Measurements from ENCODE around the gene RELL2. TPM values are rescaled to one million over a fixed set of nuclear protein-coding genes. Genes with fewer than 3 reads are reported as not detected.

The RELL2 gene
- total RNA-seq, 2 experiments from 2014 or later = 28.0 to 43.1 TPM

DNA sequence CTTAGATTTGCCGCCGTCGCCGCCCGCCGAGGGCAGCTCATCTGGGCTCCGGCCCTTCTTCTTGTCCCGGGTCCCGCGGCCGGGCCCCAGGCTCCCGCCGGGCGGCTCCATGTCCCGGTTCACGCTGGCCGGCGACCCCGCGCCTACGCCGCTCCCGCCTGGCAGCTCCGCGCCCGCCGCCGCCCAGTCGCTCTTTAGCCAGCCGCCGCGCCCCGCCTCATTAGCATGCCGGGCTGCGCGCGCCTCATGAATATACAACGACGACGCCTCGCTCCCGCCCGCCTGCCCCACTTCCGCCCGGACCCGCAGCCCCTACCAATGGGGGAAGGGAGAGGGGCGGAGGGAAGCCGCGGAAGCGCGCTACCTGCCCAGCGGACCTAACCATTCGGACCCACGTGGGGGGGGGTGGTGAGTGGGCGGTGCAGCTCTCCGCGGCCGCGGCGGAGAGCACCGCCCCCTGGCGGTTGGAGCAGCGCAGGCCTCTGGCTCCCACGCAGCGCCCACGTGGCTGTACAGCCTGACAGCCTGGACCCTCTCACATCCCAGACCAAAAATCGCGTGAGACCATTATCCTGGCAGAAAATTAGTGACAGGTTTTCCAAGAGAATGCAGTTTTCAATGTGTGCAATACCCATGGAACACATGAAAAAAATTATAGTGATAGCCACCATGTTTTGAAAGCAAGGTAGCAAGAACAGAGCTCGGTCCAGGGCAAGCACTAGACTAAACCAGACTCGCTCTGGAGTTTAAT, 17.8 kb upstream of the RELL2 start, which contains the start of gene DIAPH1:
Gene DIAPH1 (minus strand): TSS at position 197 of the 751 bp plus-strand sequence. CDS start 86 bp downstream, at position 111.
- Histone ChIP-seq H3K4me3 (ENCODE audit: low read depth, low read length, poor library complexity, severe bottlenecking) (peak within 1 kb of the TSS; percentile 98), H3K4me1 (ENCODE audit: insufficient read depth, low read length, poor library complexity, severe bottlenecking) (peaks cover 54% of the 10 kb centered on the region), H3K4me2 (ENCODE audit: low read length) (peak within 1 kb of the TSS; percentile 89), H4K20me1 (ENCODE audit: insufficient read depth, low read length) (peaks cover 13% of the 10 kb centered on the region; the same call in 1 of the 2 replicates), H3K27ac (ENCODE audit: low read depth, low read length, poor library complexity, severe bottlenecking) (peak within 1 kb of the TSS; percentile 63), H3K36me3 (ENCODE audit: insufficient read depth, low read length) (peaks cover 65% of the 10 kb centered on the region), H3K79me2 (ENCODE audit: insufficient read depth, low read depth, low read length) (peaks cover 42% of the 10 kb centered on the region), H3K9me3 (ENCODE audit: low read length) (no peaks in the 10 kb centered on the region), H3K9me2 (ENCODE audit: insufficient read depth, low read length) (no peaks in the 10 kb centered on the region), H2AFZ (ENCODE audit: low read length) (peak within 1 kb of the TSS; percentile 53)
- intact Hi-C loops (cut with micrococcal nuclease; ENCODE audit: unreplicated experiment) = loop anchor here (1.0 to 10.0 kb wide), 5 partner anchors 17 to 104 kb away; partner anchors contain the start of genes HDAC3 and RELL2
- POLR2A ChIA-PET = interaction anchor here (1.1 to 8.3 kb wide), 6 partner anchors 11 to 26 kb away, joined by 3 to 101 read pairs (median 24); partner anchors contain the start of genes HDAC3 and RELL2
- TF ChIP-seq EZH2phosphoT487 (IDR thresholded peaks at IDR 0.05; ENCODE audit: borderline replicate concordance, low read depth, low read length) = no peak
- TF ChIP-seq, protein P1, sequence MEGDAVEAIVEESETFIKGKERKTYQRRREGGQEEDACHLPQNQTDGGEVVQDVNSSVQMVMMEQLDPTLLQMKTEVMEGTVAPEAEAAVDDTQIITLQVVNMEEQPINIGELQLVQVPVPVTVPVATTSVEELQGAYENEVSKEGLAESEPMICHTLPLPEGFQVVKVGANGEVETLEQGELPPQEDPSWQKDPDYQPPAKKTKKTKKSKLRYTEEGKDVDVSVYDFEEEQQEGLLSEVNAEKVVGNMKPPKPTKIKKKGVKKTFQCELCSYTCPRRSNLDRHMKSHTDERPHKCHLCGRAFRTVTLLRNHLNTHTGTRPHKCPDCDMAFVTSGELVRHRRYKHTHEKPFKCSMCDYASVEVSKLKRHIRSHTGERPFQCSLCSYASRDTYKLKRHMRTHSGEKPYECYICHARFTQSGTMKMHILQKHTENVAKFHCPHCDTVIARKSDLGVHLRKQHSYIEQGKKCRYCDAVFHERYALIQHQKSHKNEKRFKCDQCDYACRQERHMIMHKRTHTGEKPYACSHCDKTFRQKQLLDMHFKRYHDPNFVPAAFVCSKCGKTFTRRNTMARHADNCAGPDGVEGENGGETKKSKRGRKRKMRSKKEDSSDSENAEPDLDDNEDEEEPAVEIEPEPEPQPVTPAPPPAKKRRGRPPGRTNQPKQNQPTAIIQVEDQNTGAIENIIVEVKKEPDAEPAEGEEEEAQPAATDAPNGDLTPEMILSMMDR (conservative IDR thresholded peaks at IDR 0.05; ENCODE audit: low read length) = peak; percentile 97
- CTCF ChIA-PET (ENCODE audit: unreplicated experiment) = interaction anchor here (0.7 to 2.4 kb wide), 6 partner anchors 12 to 52 kb away, joined by 3 to 24 read pairs (median 5); partner anchors contain the start of gene RELL2
- peak; percentile 98 for DNase-seq (ENCODE audit: low spot score)
- no TSS peak for BruUV-seq (replicated peaks)

DNA sequence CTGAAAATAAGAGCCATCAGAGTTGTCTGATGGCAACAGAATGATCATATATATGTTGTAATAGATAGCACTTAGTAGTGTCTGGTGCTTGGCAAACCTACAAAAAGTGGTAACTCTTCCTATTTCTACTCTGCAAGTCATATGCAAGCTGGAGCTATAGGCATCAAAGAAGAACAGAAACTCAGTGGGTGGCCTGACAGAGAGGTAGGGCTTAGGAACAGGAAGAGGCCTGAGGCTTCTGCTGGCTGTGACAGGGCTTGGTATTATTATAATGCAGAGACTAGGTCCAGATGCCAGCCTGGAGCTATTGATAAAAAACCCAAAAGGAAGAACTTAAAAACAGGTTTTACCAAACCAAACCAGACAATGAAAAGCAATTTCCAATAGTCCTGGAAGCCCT, 13.6 kb upstream of the RELL2 start:
- DNase-seq (ENCODE audit: low spot score) = peak; percentile 80
- no TSS peak for BruUV-seq (replicated peaks)
- H3K27ac ChIP-seq (ENCODE audit: low read depth, low read length, poor library complexity, severe bottlenecking) = peak overlapping the region; percentile 71
- H4K20me1 ChIP-seq (ENCODE audit: insufficient read depth, low read length) = no peaks in the 10 kb centered on the region
- H3K9me3 ChIP-seq (ENCODE audit: low read length) = no peaks in the 10 kb centered on the region
- H3K4me2 ChIP-seq (ENCODE audit: low read length) = peak overlapping the region; percentile 68
- peak overlapping the region; percentile 31 for H3K4me3 ChIP-seq (ENCODE audit: low read depth, low read length, poor library complexity, severe bottlenecking)
- H2AFZ ChIP-seq (ENCODE audit: low read length) = no peak overlapping the region
- peaks cover 23% of the 10 kb centered on the region for H3K4me1 ChIP-seq (ENCODE audit: insufficient read depth, low read length, poor library complexity, severe bottlenecking)
- TF ChIP-seq EZH2phosphoT487 (IDR thresholded peaks at IDR 0.05; ENCODE audit: borderline replicate concordance, low read depth, low read length) = no peak
- TF ChIP-seq, protein P1 (conservative IDR thresholded peaks at IDR 0.05; ENCODE audit: low read length) = no peak
- intact Hi-C loops (cut with micrococcal nuclease; ENCODE audit: unreplicated experiment) = no loop called here
- POLR2A ChIA-PET = interaction anchor here (1.1 to 8.3 kb wide), 4 partner anchors 12 to 31 kb away, joined by 4 to 101 read pairs (median 8); partner anchors contain the start of genes HDAC3 and RELL2
- H3K79me2 ChIP-seq (ENCODE audit: insufficient read depth, low read depth, low read length) = peaks cover 4% of the 10 kb centered on the region; the same call in 1 of the 2 replicates
- H3K9me2 ChIP-seq (ENCODE audit: insufficient read depth, low read length) = no peaks in the 10 kb centered on the region
- CTCF ChIA-PET (ENCODE audit: unreplicated experiment) = no interaction called here
- H3K36me3 ChIP-seq (ENCODE audit: insufficient read depth, low read length) = peaks cover 84% of the 10 kb centered on the region

All from OCI-LY7 (cell line).